ENCODE results near the gene AHNAK2. TPM values are rescaled to one million over a fixed set of nuclear protein-coding genes. Genes with fewer than 3 reads are reported as not detected.

The AHNAK2 gene
- total RNA-seq, 1 experiment from 2014 or later = 45.0 TPM

DNA sequence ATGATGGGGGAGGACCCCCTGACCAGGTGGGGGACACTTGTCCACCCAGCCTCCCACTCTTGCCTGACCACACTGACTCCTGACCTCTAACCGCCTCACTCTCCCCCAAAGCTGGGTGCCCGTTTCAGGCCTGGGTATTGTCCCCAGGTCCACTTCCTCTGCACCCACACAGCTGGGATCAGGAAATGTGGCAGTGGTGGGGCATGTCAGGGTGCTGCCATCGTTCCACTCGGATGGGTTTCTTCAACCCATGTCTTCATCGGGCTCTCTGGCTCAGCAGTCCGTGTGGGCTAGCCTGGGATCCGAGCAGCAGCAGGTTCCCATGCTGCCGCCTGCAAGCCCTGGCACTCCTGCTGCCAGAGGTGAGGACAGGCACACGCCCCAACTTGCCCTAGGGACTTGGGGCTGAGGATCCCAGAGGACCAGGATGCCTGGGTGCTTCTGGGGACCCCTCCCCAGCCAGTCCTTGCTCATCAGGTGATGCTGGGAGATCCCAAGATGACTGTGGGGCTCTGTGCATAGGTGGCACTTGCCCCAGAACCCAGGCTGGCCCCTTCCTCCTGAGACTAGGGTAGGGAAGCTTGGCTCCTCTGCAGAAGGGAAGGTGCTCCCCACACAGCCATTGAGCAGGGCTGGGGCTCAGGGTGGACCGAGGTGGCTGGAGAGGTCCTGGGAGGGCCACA is 4.5 kb upstream of the AHNAK2 start:
- ChIA-PET POLR2A (no interaction called here), RAD21 (ENCODE audit: low non-redundant PET in 1 of 2, low total read pairs in 2 of 2, uncharacterized antibody in 2 of 2, unreplicated experiment in 2 of 2) (no interaction called here), CTCF (no interaction called here)
- Histone ChIP-seq H4K20me1 (ENCODE audit: insufficient read depth) (no peaks in the 10 kb centered on the region), H3K27ac (ENCODE audit: low read depth, low read length) (no peak overlapping the region), H3K36me3 (ENCODE audit: control insufficient read depth in 1 of 2, insufficient read depth in 2 of 2, low read length in 2 of 2) (no peaks in the 10 kb centered on the region), H3K9ac (ENCODE audit: low read length) (no peak overlapping the region), H3K4me3 (replicated peaks in 1 of 2; ENCODE audit: low read depth in 1 of 2, low read length in 2 of 2) (no peak overlapping the region), H3K27me3 (ENCODE audit: insufficient read depth, low read length) (no peaks in the 10 kb centered on the region), H3K4me2 (ENCODE audit: low read length) (no peak overlapping the region), H3K9me3 (ENCODE audit: control insufficient read depth in 1 of 2, insufficient read depth in 1 of 2, low read depth in 1 of 2, low read length in 2 of 2) (no peaks in the 10 kb centered on the region), H3K4me1 (ENCODE audit: control insufficient read depth in 1 of 2, insufficient read depth in 2 of 2, low read length in 2 of 2) (peaks cover 28 to 46% of the 10 kb centered on the region in 2 experiments), H2AFZ (ENCODE audit: low read depth, low read length, poor library complexity, severe bottlenecking) (no peak overlapping the region), H3K79me2 (ENCODE audit: insufficient read depth, low read length) (peaks cover 5% of the 10 kb centered on the region; the same call in 1 of the 2 replicates), H3K9me2 (ENCODE audit: insufficient read depth) (no peaks in the 10 kb centered on the region)
- TF ChIP-seq, protein P1, sequence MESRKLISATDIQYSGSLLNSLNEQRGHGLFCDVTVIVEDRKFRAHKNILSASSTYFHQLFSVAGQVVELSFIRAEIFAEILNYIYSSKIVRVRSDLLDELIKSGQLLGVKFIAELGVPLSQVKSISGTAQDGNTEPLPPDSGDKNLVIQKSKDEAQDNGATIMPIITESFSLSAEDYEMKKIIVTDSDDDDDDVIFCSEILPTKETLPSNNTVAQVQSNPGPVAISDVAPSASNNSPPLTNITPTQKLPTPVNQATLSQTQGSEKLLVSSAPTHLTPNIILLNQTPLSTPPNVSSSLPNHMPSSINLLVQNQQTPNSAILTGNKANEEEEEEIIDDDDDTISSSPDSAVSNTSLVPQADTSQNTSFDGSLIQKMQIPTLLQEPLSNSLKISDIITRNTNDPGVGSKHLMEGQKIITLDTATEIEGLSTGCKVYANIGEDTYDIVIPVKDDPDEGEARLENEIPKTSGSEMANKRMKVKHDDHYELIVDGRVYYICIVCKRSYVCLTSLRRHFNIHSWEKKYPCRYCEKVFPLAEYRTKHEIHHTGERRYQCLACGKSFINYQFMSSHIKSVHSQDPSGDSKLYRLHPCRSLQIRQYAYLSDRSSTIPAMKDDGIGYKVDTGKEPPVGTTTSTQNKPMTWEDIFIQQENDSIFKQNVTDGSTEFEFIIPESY (IDR thresholded peaks at IDR 0.05; ENCODE audit: extremely low read depth, insufficient replicate concordance, low read length) = no peak
- no peak for TF ChIP-seq JUND (IDR thresholded peaks at IDR 0.05)
- DNase-seq (ENCODE audit: low read depth, low spot score) = no peak
- no peak for ATAC-seq
- BruUV-seq (replicated peaks) = no TSS peak
- intact Hi-C loops (cut with micrococcal nuclease) = no loop called here

GRCh38 chr14:104981699-104982541 is 3.7 kb upstream of the AHNAK2 start:
- Histone ChIP-seq H2AFZ (ENCODE audit: low read depth, low read length, poor library complexity, severe bottlenecking) (no peak overlapping the region), H3K9me3 (ENCODE audit: control insufficient read depth in 1 of 2, insufficient read depth in 1 of 2, low read depth in 1 of 2, low read length in 2 of 2) (no peaks in the 10 kb centered on the region), H3K9me2 (ENCODE audit: insufficient read depth) (no peaks in the 10 kb centered on the region), H3K4me2 (ENCODE audit: low read length) (no peak overlapping the region), H3K36me3 (ENCODE audit: control insufficient read depth in 1 of 2, insufficient read depth in 2 of 2, low read length in 2 of 2) (no peaks in the 10 kb centered on the region), H3K27ac (ENCODE audit: low read depth, low read length) (no peak overlapping the region), H3K79me2 (ENCODE audit: insufficient read depth, low read length) (peaks cover 4% of the 10 kb centered on the region; the same call in 1 of the 2 replicates), H3K27me3 (ENCODE audit: insufficient read depth, low read length) (no peaks in the 10 kb centered on the region), H3K9ac (ENCODE audit: low read length) (no peak overlapping the region), H3K4me3 (replicated peaks in 1 of 2; ENCODE audit: low read depth in 1 of 2, low read length in 2 of 2) (no peak overlapping the region), H3K4me1 (ENCODE audit: control insufficient read depth in 1 of 2, insufficient read depth in 2 of 2, low read length in 2 of 2) (peaks cover 30 to 52% of the 10 kb centered on the region in 2 experiments), H4K20me1 (ENCODE audit: insufficient read depth) (no peaks in the 10 kb centered on the region)
- intact Hi-C loops (cut with micrococcal nuclease) = no loop called here
- ChIA-PET CTCF (no interaction called here), POLR2A (no interaction called here), RAD21 (ENCODE audit: low non-redundant PET in 1 of 2, low total read pairs in 2 of 2, uncharacterized antibody in 2 of 2, unreplicated experiment in 2 of 2) (no interaction called here)
- no TSS peak for BruUV-seq (replicated peaks)
- ATAC-seq = no peak
- no peak for DNase-seq (ENCODE audit: low read depth, low spot score)
- TF ChIP-seq CBX3 (IDR thresholded peaks at IDR 0.05; ENCODE audit: low read depth) = no peak
- TF ChIP-seq, protein P1 (IDR thresholded peaks at IDR 0.05; ENCODE audit: extremely low read depth, insufficient replicate concordance, low read length) = no peak
- no peak for TF ChIP-seq REST (IDR thresholded peaks at IDR 0.05; ENCODE audit: low read depth)
- no peak for TF ChIP-seq FOSL1 (IDR thresholded peaks at IDR 0.05; ENCODE audit: low read depth)

All from HCT116 (cell line).